ENCODE results near the gene PRDX6. TPM values are rescaled to one million over a fixed set of nuclear protein-coding genes. Genes with fewer than 3 reads are reported as not detected.
"Not testable (repeated sequence)": the region's sequence is repeated elsewhere in the genome, so short reads cannot be mapped to it uniquely, and the experiment has no call there.

PRDX6 gene
- polyA plus RNA-seq, 10 donors, result 356 to 645 (median 456) TPM

GRCh38 chr1:173489929-173490328 lies 12.8 kb downstream of the PRDX6 start:
- DNase-seq, result no peak

- DNase-seq, result no peak
Observed at GRCh38 chr1:173491508-173491907, 14.4 kb downstream of the PRDX6 start.

GRCh38 chr1:173493125-173493524 lies 16.0 kb downstream of the PRDX6 start:
- not testable (repeated sequence) for DNase-seq

- DNase-seq, result no peak
Observed at GRCh38 chr1:173495609-173496267, 18.6 kb downstream of the PRDX6 start.

GRCh38 chr1:173496757-173497320 lies 19.7 kb downstream of the PRDX6 start:
- DNase-seq, result no peak

- DNase-seq, result no peak
Observed at GRCh38 chr1:173499729-173500128, 22.6 kb downstream of the PRDX6 start.

GRCh38 chr1:173502104-173502503 lies 25.0 kb downstream of the PRDX6 start:
- no peak for DNase-seq

GRCh38 chr1:173503391-173503790 lies 26.3 kb downstream of the PRDX6 start:
- no peak for DNase-seq

- no peak for DNase-seq
Observed at GRCh38 chr1:173504268-173504667, 27.1 kb downstream of the PRDX6 start.

GRCh38 chr1:173505391-173505790 lies 28.3 kb downstream of the PRDX6 start:
- no peak for DNase-seq

- no peak for DNase-seq
Observed at GRCh38 chr1:173506437-173506836, 29.3 kb downstream of the PRDX6 start.

GRCh38 chr1:173507205-173507846 lies 30.2 kb downstream of the PRDX6 start:
- DNase-seq, result no peak

- no peak for DNase-seq
Observed at GRCh38 chr1:173507847-173508209, 30.7 kb downstream of the PRDX6 start.

GRCh38 chr1:173508541-173508940 lies 31.4 kb downstream of the PRDX6 start:
- no peak for DNase-seq

- DNase-seq, result no peak
Observed at GRCh38 chr1:173509797-173510196, 32.7 kb downstream of the PRDX6 start.

- DNase-seq, result not testable (repeated sequence)
Observed at GRCh38 chr1:173514503-173514902, 37.4 kb downstream of the PRDX6 start.

GRCh38 chr1:173520799-173521198 lies 43.7 kb downstream of the PRDX6 start:
- DNase-seq, result no peak

GRCh38 chr1:173523329-173523728 lies 46.2 kb downstream of the PRDX6 start:
- DNase-seq, result no peak

- no peak for DNase-seq
Observed at GRCh38 chr1:173525926-173526325, 48.8 kb downstream of the PRDX6 start.

- DNase-seq, result peak in 1 of 3 donors; percentile 7
Observed at GRCh38 chr1:173527151-173527826, 50.2 kb downstream of the PRDX6 start.

- DNase-seq, result no peak
Observed at GRCh38 chr1:173529106-173529505, 52.0 kb downstream of the PRDX6 start.

- DNase-seq, result no peak
Observed at GRCh38 chr1:173530795-173531693, 53.9 kb downstream of the PRDX6 start.

Data from muscle of back (tissue), 11 donors.